Chondrocyte (in vitro differentiated cells): ENCODE data around the gene ITIH1. TPM values are rescaled to one million over a fixed set of nuclear protein-coding genes. Genes with fewer than 3 reads are reported as not detected.
A peak's percentile ranks its signal among the peaks of the same experiment; 100 is the strongest.

Source experiments
- DNase-seq: peaks from one replicate; pipeline ENCODE4 v3.0.0; 2021; ENCODE audit warnings: mixed read lengths, low spot score
- H3K27ac Mint-ChIP-seq: one replicate; pipeline ENCODE4 v1.8.0; 2021; ENCODE audit warnings: mild to moderate bottlenecking, moderate library complexity, mixed read lengths; ENCODE audit not compliant: unreplicated experiment
- H3K27me3 Mint-ChIP-seq: 2 replicates; pipeline ENCODE4 v1.8.0; 2021; ENCODE audit warnings: low read depth, mixed read lengths
- H3K36me3 Mint-ChIP-seq: 2 replicates; pipeline ENCODE4 v1.8.0; 2021; ENCODE audit warnings: low read depth, mixed read lengths
- H3K4me1 Mint-ChIP-seq: 2 replicates; pipeline ENCODE4 v1.8.0; 2021; ENCODE audit warnings: low read depth, mild to moderate bottlenecking, mixed read lengths
- H3K4me3 Mint-ChIP-seq: one replicate; pipeline ENCODE4 v1.8.0; 2021; ENCODE audit warnings: mild to moderate bottlenecking, moderate library complexity, mixed read lengths; ENCODE audit not compliant: unreplicated experiment
- H3K9me3 Mint-ChIP-seq: 2 replicates; pipeline ENCODE4 v1.8.0; 2021; ENCODE audit warnings: low read depth, mixed read lengths
- CTCF ChIP-seq: fragments of 200-600 bp; sonication (generic); IDR thresholded peaks from 2 replicates; pipeline ENCODE4 v1.5.0; 2021; ENCODE audit warnings: antibody characterized with exemption, mild to moderate bottlenecking, moderate library complexity
- total RNA-seq: library from RNA; stranded (reverse); gene quantifications from 3 replicates; pipeline ENCODE4 v1.2.1, GENCODE V29; 2021

Gene ITIH1
- total RNA-seq, 1 donor from 2014 or later: not detected

GRCh38 chr3:52781741-52782140 is 4.3 kb downstream of the ITIH1 start:
- no peaks in the 10 kb centered on the region for H3K4me1 Mint-ChIP-seq
- H3K9me3 Mint-ChIP-seq: no peaks in the 10 kb centered on the region
- H3K4me3 Mint-ChIP-seq: no peak overlapping the region
- H3K36me3 Mint-ChIP-seq: no peaks in the 10 kb centered on the region
- TF ChIP-seq CTCF: no peak
- H3K27ac Mint-ChIP-seq: no peak overlapping the region
- H3K27me3 Mint-ChIP-seq: peaks cover 25% of the 10 kb centered on the region
- no peak for DNase-seq

- peaks cover 25% of the 10 kb centered on the region for H3K27me3 Mint-ChIP-seq
- DNase-seq: no peak
Observed at GRCh38 chr3:52782412-52783210, 5.2 kb downstream of the ITIH1 start.

GRCh38 chr3:52783211-52783555 is 5.8 kb downstream of the ITIH1 start:
- Mint-ChIP-seq H3K9me3 (no peaks in the 10 kb centered on the region), H3K36me3 (no peaks in the 10 kb centered on the region), H3K27me3 (peaks cover 25% of the 10 kb centered on the region), H3K4me1 (no peaks in the 10 kb centered on the region), H3K4me3 (no peak overlapping the region), H3K27ac (no peak overlapping the region)
- peak; percentile 46 for TF ChIP-seq CTCF
- no peak for DNase-seq

More at GRCh38 chr3:52782412-52783210, 5.2 kb downstream of the ITIH1 start:
- H3K4me3 Mint-ChIP-seq: no peak overlapping the region
- TF ChIP-seq CTCF: no peak
- no peaks in the 10 kb centered on the region for H3K9me3 Mint-ChIP-seq
- H3K27ac Mint-ChIP-seq: no peak overlapping the region
- no peaks in the 10 kb centered on the region for H3K4me1 Mint-ChIP-seq
- H3K36me3 Mint-ChIP-seq: no peaks in the 10 kb centered on the region

GRCh38 chr3:52784021-52784621 is 6.7 kb downstream of the ITIH1 start:
- no peaks in the 10 kb centered on the region for H3K4me1 Mint-ChIP-seq
- no peaks in the 10 kb centered on the region for H3K36me3 Mint-ChIP-seq
- TF ChIP-seq CTCF: no peak
- no peak overlapping the region for H3K4me3 Mint-ChIP-seq
- no peak overlapping the region for H3K27ac Mint-ChIP-seq
- DNase-seq: peak; percentile 78
- peaks cover 25% of the 10 kb centered on the region for H3K27me3 Mint-ChIP-seq
- no peaks in the 10 kb centered on the region for H3K9me3 Mint-ChIP-seq

- DNase-seq: peak; percentile 43
- Mint-ChIP-seq H3K27ac (no peak overlapping the region), H3K4me1 (no peaks in the 10 kb centered on the region), H3K9me3 (no peaks in the 10 kb centered on the region), H3K36me3 (no peaks in the 10 kb centered on the region), H3K27me3 (peaks cover 25% of the 10 kb centered on the region), H3K4me3 (no peak overlapping the region)
- no peak for TF ChIP-seq CTCF
Observed at GRCh38 chr3:52784931-52785590, 7.7 kb downstream of the ITIH1 start.
